ENCODE data around the gene GDF2. TPM values are rescaled to one million over a fixed set of nuclear protein-coding genes. Genes with fewer than 3 reads are reported as not detected.

The GDF2 gene
- total and polyA plus RNA-seq, 10 of the 15 experiments (the other 5 are each of a cell fraction or from before 2014, with no cell fraction given), result not detected

- no peaks in the 10 kb centered on the region; a peak in 1 of 4 replicates for H3K27me3 ChIP-seq (replicated peaks in 1 of 2; ENCODE audit: control insufficient read depth in 2 of 2, insufficient read depth in 2 of 2, low read length in 1 of 2)
- CTCF ChIA-PET, result no interaction called here
These were observed 25.0 kb downstream of the GDF2 start for GRCh38 chr10:47347303-47347675.

More at GRCh38 chr10:47347303-47347675, 25.0 kb downstream of the GDF2 start:
- H4K20me1 ChIP-seq (ENCODE audit: control insufficient read depth, insufficient read depth), result no peaks in the 10 kb centered on the region
- no peaks in the 10 kb centered on the region for H3K36me3 ChIP-seq (ENCODE audit: control insufficient read depth in 2 of 2, insufficient read depth in 2 of 2, low read length in 1 of 2)
- SMC1A ChIA-PET (ENCODE audit: uncharacterized antibody, unreplicated experiment), result interaction anchor here (0.6 kb wide), 1 partner anchor 9 kb away, joined by 3 read pairs; no protein-coding TSS in a partner anchor
- RAD21 ChIA-PET (ENCODE audit: unreplicated experiment), result no interaction called here
- intact Hi-C loops (cut with micrococcal nuclease; ENCODE audit: unreplicated experiment) (no loop called here), in situ Hi-C loops (cut with MboI) (no loop called here)
- DNase-seq (ENCODE audit: low read depth, low spot score) (no peak), ATAC-seq (no peak), FAIRE-seq (no peak)
- no TSS peak for BruUV-seq (replicated peaks)
- H3K9ac ChIP-seq (ENCODE audit: control insufficient read depth, insufficient read depth, low read length), result no peak overlapping the region
- no peak overlapping the region for H2AFZ ChIP-seq (ENCODE audit: control insufficient read depth, low read depth, low read length)
- no peak overlapping the region for H3K4me2 ChIP-seq (ENCODE audit: control insufficient read depth, insufficient read depth)
- no peaks in the 10 kb centered on the region for H3K4me1 ChIP-seq (ENCODE audit: control insufficient read depth, insufficient read depth, low read length)
- TF ChIP-seq NR2C1 (IDR thresholded peaks at IDR 0.05) (no peak), SMAD5 (IDR thresholded peaks at IDR 0.05; ENCODE audit: low read depth) (no peak), EP300 (IDR thresholded peaks at IDR 0.05; ENCODE audit: borderline replicate concordance in 1 of 2, control insufficient read depth in 1 of 2, low read depth in 2 of 2, low read length in 2 of 2) (no peak), CBX5 (IDR thresholded peaks at IDR 0.05; ENCODE audit: low read depth) (no peak), ZNF207 (IDR thresholded peaks at IDR 0.05; ENCODE audit: borderline replicate concordance) (no peak), ASH2L (IDR thresholded peaks at IDR 0.05; ENCODE audit: borderline replicate concordance, low read depth) (no peak), IRF5 (IDR thresholded peaks at IDR 0.05; ENCODE audit: borderline replicate concordance) (no peak), SUPT20H (IDR thresholded peaks at IDR 0.05; ENCODE audit: borderline replicate concordance, control insufficient read depth, low read depth, low read length) (no peak), ZNF274 (IDR thresholded peaks at IDR 0.05; ENCODE audit: insufficient read depth, insufficient read length) (no peak), DPF2 (IDR thresholded peaks at IDR 0.05) (no peak)
- TF ChIP-seq, protein P1, sequence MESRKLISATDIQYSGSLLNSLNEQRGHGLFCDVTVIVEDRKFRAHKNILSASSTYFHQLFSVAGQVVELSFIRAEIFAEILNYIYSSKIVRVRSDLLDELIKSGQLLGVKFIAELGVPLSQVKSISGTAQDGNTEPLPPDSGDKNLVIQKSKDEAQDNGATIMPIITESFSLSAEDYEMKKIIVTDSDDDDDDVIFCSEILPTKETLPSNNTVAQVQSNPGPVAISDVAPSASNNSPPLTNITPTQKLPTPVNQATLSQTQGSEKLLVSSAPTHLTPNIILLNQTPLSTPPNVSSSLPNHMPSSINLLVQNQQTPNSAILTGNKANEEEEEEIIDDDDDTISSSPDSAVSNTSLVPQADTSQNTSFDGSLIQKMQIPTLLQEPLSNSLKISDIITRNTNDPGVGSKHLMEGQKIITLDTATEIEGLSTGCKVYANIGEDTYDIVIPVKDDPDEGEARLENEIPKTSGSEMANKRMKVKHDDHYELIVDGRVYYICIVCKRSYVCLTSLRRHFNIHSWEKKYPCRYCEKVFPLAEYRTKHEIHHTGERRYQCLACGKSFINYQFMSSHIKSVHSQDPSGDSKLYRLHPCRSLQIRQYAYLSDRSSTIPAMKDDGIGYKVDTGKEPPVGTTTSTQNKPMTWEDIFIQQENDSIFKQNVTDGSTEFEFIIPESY (IDR thresholded peaks at IDR 0.05), result no peak
- TF ChIP-seq, protein P2, sequence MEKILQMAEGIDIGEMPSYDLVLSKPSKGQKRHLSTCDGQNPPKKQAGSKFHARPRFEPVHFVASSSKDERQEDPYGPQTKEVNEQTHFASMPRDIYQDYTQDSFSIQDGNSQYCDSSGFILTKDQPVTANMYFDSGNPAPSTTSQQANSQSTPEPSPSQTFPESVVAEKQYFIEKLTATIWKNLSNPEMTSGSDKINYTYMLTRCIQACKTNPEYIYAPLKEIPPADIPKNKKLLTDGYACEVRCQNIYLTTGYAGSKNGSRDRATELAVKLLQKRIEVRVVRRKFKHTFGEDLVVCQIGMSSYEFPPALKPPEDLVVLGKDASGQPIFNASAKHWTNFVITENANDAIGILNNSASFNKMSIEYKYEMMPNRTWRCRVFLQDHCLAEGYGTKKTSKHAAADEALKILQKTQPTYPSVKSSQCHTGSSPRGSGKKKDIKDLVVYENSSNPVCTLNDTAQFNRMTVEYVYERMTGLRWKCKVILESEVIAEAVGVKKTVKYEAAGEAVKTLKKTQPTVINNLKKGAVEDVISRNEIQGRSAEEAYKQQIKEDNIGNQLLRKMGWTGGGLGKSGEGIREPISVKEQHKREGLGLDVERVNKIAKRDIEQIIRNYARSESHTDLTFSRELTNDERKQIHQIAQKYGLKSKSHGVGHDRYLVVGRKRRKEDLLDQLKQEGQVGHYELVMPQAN (conservative IDR thresholded peaks at IDR 0.05), result no peak
- TF ChIP-seq, protein P3, sequence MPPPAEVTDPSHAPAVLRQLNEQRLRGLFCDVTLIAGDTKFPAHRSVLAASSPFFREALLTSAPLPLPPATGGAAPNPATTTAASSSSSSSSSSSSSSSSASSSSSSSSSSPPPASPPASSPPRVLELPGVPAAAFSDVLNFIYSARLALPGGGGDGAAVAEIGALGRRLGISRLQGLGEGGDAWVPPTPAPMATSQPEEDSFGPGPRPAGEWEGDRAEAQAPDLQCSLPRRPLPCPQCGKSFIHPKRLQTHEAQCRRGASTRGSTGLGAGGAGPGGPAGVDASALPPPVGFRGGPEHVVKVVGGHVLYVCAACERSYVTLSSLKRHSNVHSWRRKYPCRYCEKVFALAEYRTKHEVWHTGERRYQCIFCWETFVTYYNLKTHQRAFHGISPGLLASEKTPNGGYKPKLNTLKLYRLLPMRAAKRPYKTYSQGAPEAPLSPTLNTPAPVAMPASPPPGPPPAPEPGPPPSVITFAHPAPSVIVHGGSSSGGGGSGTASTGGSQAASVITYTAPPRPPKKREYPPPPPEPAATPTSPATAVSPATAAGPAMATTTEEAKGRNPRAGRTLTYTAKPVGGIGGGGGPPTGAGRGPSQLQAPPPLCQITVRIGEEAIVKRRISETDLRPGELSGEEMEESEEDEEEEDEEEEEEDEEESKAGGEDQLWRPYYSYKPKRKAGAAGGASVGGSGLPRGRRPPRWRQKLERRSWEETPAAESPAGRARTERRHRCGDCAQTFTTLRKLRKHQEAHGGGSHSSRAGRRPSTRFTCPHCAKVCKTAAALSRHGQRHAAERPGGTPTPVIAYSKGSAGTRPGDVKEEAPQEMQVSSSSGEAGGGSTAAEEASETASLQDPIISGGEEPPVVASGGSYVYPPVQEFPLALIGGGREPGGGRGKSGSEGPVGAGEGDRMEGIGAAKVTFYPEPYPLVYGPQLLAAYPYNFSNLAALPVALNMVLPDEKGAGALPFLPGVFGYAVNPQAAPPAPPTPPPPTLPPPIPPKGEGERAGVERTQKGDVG (CRISPR knock-in tag; IDR thresholded peaks at IDR 0.05), result no peak
- POLR2A ChIA-PET, result no interaction called here
- H3K27ac ChIP-seq (ENCODE audit: control insufficient read depth, insufficient read depth), result no peak overlapping the region
- no peaks in the 10 kb centered on the region for H3K9me3 ChIP-seq (replicated peaks; ENCODE audit: control insufficient read depth, insufficient read depth, low read length)
- no peak overlapping the region for H3K4me3 ChIP-seq
- WGBS (ENCODE audit: insufficient coverage, insufficient replicate concordance, low lambda C conversion rate, missing lambda C conversion rate), result 0% methylated on average over 3 of the region's 4 CpGs
- H3K79me2 ChIP-seq (ENCODE audit: control insufficient read depth, insufficient read depth, low read length), result no peaks in the 10 kb centered on the region

Measured in GM12878 (cell line).